ENCODE results near the gene UGT1A8. TPM values are rescaled to one million over a fixed set of nuclear protein-coding genes. Genes with fewer than 3 reads are reported as not detected.

Gene UGT1A8
- total RNA-seq, 2 experiments from 2014 or later, result not detected

GRCh38 chr2:233807966-233808935 is 190.8 kb downstream of the UGT1A8 start:
- ChIA-PET CTCF (ENCODE audit: unreplicated experiment) (no interaction called here), POLR2A (no interaction called here)
- Histone ChIP-seq H4K20me1 (ENCODE audit: insufficient read depth, low read length) (no peaks in the 10 kb centered on the region), H3K9me2 (ENCODE audit: insufficient read depth, low read length) (no peaks in the 10 kb centered on the region), H2AFZ (ENCODE audit: low read length) (no peak overlapping the region), H3K79me2 (ENCODE audit: insufficient read depth, low read depth, low read length) (no peaks in the 10 kb centered on the region), H3K36me3 (ENCODE audit: insufficient read depth, low read length) (no peaks in the 10 kb centered on the region), H3K4me3 (ENCODE audit: low read depth, low read length, poor library complexity, severe bottlenecking) (no peak overlapping the region), H3K9me3 (ENCODE audit: low read length) (no peaks in the 10 kb centered on the region), H3K4me1 (ENCODE audit: insufficient read depth, low read length, poor library complexity, severe bottlenecking) (no peaks in the 10 kb centered on the region), H3K4me2 (ENCODE audit: low read length) (no peak overlapping the region), H3K27ac (ENCODE audit: low read depth, low read length, poor library complexity, severe bottlenecking) (no peak overlapping the region)
- intact Hi-C loops (cut with micrococcal nuclease; ENCODE audit: unreplicated experiment), result no loop called here
- no peak for TF ChIP-seq EZH2phosphoT487 (IDR thresholded peaks at IDR 0.05; ENCODE audit: borderline replicate concordance, low read depth, low read length)
- TF ChIP-seq CTCF (conservative IDR thresholded peaks at IDR 0.05; ENCODE audit: low read length), result no peak
- no TSS peak for BruUV-seq (replicated peaks)
- no peak for DNase-seq (ENCODE audit: low spot score)

- Histone ChIP-seq H3K79me2 (ENCODE audit: insufficient read depth, low read depth, low read length) (no peaks in the 10 kb centered on the region), H3K27ac (ENCODE audit: low read depth, low read length, poor library complexity, severe bottlenecking) (no peak overlapping the region), H3K4me3 (ENCODE audit: low read depth, low read length, poor library complexity, severe bottlenecking) (no peak overlapping the region), H4K20me1 (ENCODE audit: insufficient read depth, low read length) (no peaks in the 10 kb centered on the region), H2AFZ (ENCODE audit: low read length) (no peak overlapping the region), H3K9me3 (ENCODE audit: low read length) (no peaks in the 10 kb centered on the region), H3K36me3 (ENCODE audit: insufficient read depth, low read length) (no peaks in the 10 kb centered on the region), H3K4me2 (ENCODE audit: low read length) (no peak overlapping the region), H3K4me1 (ENCODE audit: insufficient read depth, low read length, poor library complexity, severe bottlenecking) (no peaks in the 10 kb centered on the region), H3K9me2 (ENCODE audit: insufficient read depth, low read length) (no peaks in the 10 kb centered on the region)
- TF ChIP-seq EZH2phosphoT487 (IDR thresholded peaks at IDR 0.05; ENCODE audit: borderline replicate concordance, low read depth, low read length), result no peak
- TF ChIP-seq CTCF (conservative IDR thresholded peaks at IDR 0.05; ENCODE audit: low read length), result no peak
- BruUV-seq (replicated peaks), result no TSS peak
- ChIA-PET CTCF (ENCODE audit: unreplicated experiment) (no interaction called here), POLR2A (no interaction called here)
- intact Hi-C loops (cut with micrococcal nuclease; ENCODE audit: unreplicated experiment), result no loop called here
- DNase-seq (ENCODE audit: low spot score), result no peak
Measured at GRCh38 chr2:233810385-233810784, 193.0 kb downstream of the UGT1A8 start.

- intact Hi-C loops (cut with micrococcal nuclease; ENCODE audit: unreplicated experiment), result no loop called here
- H3K9me2 ChIP-seq (ENCODE audit: insufficient read depth, low read length), result no peaks in the 10 kb centered on the region
- no peak overlapping the region for H3K4me2 ChIP-seq (ENCODE audit: low read length)
- H3K79me2 ChIP-seq (ENCODE audit: insufficient read depth, low read depth, low read length), result no peaks in the 10 kb centered on the region
- no peaks in the 10 kb centered on the region for H3K36me3 ChIP-seq (ENCODE audit: insufficient read depth, low read length)
- H3K27ac ChIP-seq (ENCODE audit: low read depth, low read length, poor library complexity, severe bottlenecking), result no peak overlapping the region
- H3K4me3 ChIP-seq (ENCODE audit: low read depth, low read length, poor library complexity, severe bottlenecking), result no peak overlapping the region
- no peak overlapping the region for H2AFZ ChIP-seq (ENCODE audit: low read length)
- no peaks in the 10 kb centered on the region for H3K9me3 ChIP-seq (ENCODE audit: low read length)
- DNase-seq (ENCODE audit: low spot score), result no peak
- no TSS peak for BruUV-seq (replicated peaks)
- no peaks in the 10 kb centered on the region for H3K4me1 ChIP-seq (ENCODE audit: insufficient read depth, low read length, poor library complexity, severe bottlenecking)
- CTCF ChIA-PET (ENCODE audit: unreplicated experiment), result no interaction called here
- H4K20me1 ChIP-seq (ENCODE audit: insufficient read depth, low read length), result no peaks in the 10 kb centered on the region
- POLR2A ChIA-PET, result interaction anchor here (0.6 kb wide), 1 partner anchor 616 kb away, joined by 7 read pairs; no protein-coding TSS in a partner anchor
- TF ChIP-seq CTCF (conservative IDR thresholded peaks at IDR 0.05; ENCODE audit: low read length) (no peak), EZH2phosphoT487 (IDR thresholded peaks at IDR 0.05; ENCODE audit: borderline replicate concordance, low read depth, low read length) (no peak)
Measured at GRCh38 chr2:233811087-233811486, 193.7 kb downstream of the UGT1A8 start.

All from OCI-LY7 (cell line).